ENCODE results near the gene EIF6.
A peak's percentile ranks its signal among the peaks of the same experiment; 100 is the strongest.
"Not testable (repeated sequence)": the region's sequence is repeated elsewhere in the genome, so short reads cannot be mapped to it uniquely, and the experiment has no call there.

EIF6 gene

GRCh38 chr20:35279533-35280174 lies 4.9 kb downstream of the EIF6 start:
- no peak for DNase-seq (ENCODE audit: low read depth in 2 of 2)

GRCh38 chr20:35279040-35279439 lies 5.5 kb downstream of the EIF6 start:
- DNase-seq (ENCODE audit: low read depth in 2 of 2), result no peak

- DNase-seq (ENCODE audit: low read depth in 2 of 2), result peak; percentile 82
Observed at GRCh38 chr20:35277531-35278395, 6.8 kb downstream of the EIF6 start, which contains the start of gene MMP24OS. TSS of gene MMP24OS (minus strand) at chr20:35278122. CDS start at chr20:35277929, 193 bp downstream.

- no peak for DNase-seq (ENCODE audit: low read depth in 2 of 2)
Observed at GRCh38 chr20:35277127-35277526, 7.4 kb downstream of the EIF6 start.

- no peak for DNase-seq (ENCODE audit: low read depth in 2 of 2)
Observed at GRCh38 chr20:35276408-35276807, 8.2 kb downstream of the EIF6 start.

GRCh38 chr20:35275741-35276251 lies 8.8 kb downstream of the EIF6 start:
- DNase-seq (ENCODE audit: low read depth in 2 of 2), result no peak

- no peak for DNase-seq (ENCODE audit: low read depth in 2 of 2)
Observed at GRCh38 chr20:35274172-35275092, 10.1 kb downstream of the EIF6 start.

GRCh38 chr20:35273449-35274171 lies 11.0 kb downstream of the EIF6 start:
- DNase-seq (ENCODE audit: low read depth in 2 of 2), result no peak

- no peak for DNase-seq (ENCODE audit: low read depth in 2 of 2)
Observed at GRCh38 chr20:35271904-35272303, 12.7 kb downstream of the EIF6 start.

GRCh38 chr20:35271073-35271882 lies 13.3 kb downstream of the EIF6 start:
- no peak for DNase-seq (ENCODE audit: low read depth in 2 of 2)

GRCh38 chr20:35270021-35270902 lies 14.3 kb downstream of the EIF6 start:
- DNase-seq (ENCODE audit: low read depth in 2 of 2), result no peak

- peak in 1 of 2 donors; percentile 41 for DNase-seq (ENCODE audit: low read depth in 2 of 2)
Observed at GRCh38 chr20:35269055-35269781, 15.4 kb downstream of the EIF6 start.

GRCh38 chr20:35267092-35267491 lies 17.5 kb downstream of the EIF6 start:
- no peak for DNase-seq (ENCODE audit: low read depth in 2 of 2)

- no peak for DNase-seq (ENCODE audit: low read depth in 2 of 2)
Observed at GRCh38 chr20:35264755-35265154, 19.8 kb downstream of the EIF6 start.

GRCh38 chr20:35263532-35264341 lies 20.8 kb downstream of the EIF6 start:
- DNase-seq (ENCODE audit: low read depth in 2 of 2), result no peak

GRCh38 chr20:35262731-35263531 lies 21.6 kb downstream of the EIF6 start:
- DNase-seq (ENCODE audit: low read depth in 2 of 2), result not testable (repeated sequence)

- DNase-seq (ENCODE audit: low read depth in 2 of 2), result not testable (repeated sequence)
Observed at GRCh38 chr20:35262321-35262720, 22.3 kb downstream of the EIF6 start.
